ENCODE data around the gene KAT6B.

- TF ChIP-seq CTCF (IDR thresholded peaks at IDR 0.05) = no peak
- TF ChIP-seq POLR2A (IDR thresholded peaks at IDR 0.05) = no peak
Observed at GRCh38 chr10:74792726-74793125, 33.7 kb upstream of the KAT6B start.
